Gastrocnemius medialis (tissue), 4 donors: ENCODE measurements around the gene GPX3. TPM values are rescaled to one million over a fixed set of nuclear protein-coding genes. Genes with fewer than 3 reads are reported as not detected.
A peak's percentile ranks its signal among the peaks of the same experiment; 100 is the strongest.

Experiments
- ATAC-seq, 2 donors: fragments of 150-250 bp; one replicate each; pipeline ENCODE4 v1.9.1; 2016
- DNase-seq, 2 donors: peaks; one replicate each; pipeline ENCODE4 v3.0.0-alpha.2; 2019
- H3K27ac ChIP-seq, 4 donors: fragments of 200-600 bp; sonication (generic); 1 replicate in 1 of 4; 2 replicates in 3 of 4; pipeline ENCODE4 v1.5.1; 2016 to 2018; ENCODE audit warnings: mild to moderate bottlenecking in 2 of 4, moderate library complexity in 1 of 4
- H3K27me3 ChIP-seq, 3 donors: fragments of 200-600 bp; sonication (generic) in 2 of 3; 1 replicate in 1 of 3; 2 replicates in 2 of 3; pipeline versions ENCODE4 v1.5.1 to v1.6.0; 2016 to 2019; ENCODE audit warnings: mild to moderate bottlenecking in 1 of 3, moderate library complexity in 1 of 3
- H3K36me3 ChIP-seq, 2 donors: fragments of 200-600 bp; sonication (generic) in 1 of 2; one replicate each; pipeline ENCODE4 v1.5.1; 2017 to 2018
- H3K4me1 ChIP-seq, 2 donors: fragments of 200-600 bp; sonication (generic) in 1 of 2; one replicate each; pipeline ENCODE4 v1.5.1; 2016 to 2017; ENCODE audit warnings: mild to moderate bottlenecking in 2 of 2
- H3K4me3 ChIP-seq, 4 donors: fragments of 200-600 bp; sonication (generic) in 3 of 4; 1 replicate in 1 of 4; 2 replicates in 3 of 4; pipeline ENCODE4 v1.5.1; 2016 to 2019; ENCODE audit warnings: mild to moderate bottlenecking in 2 of 4
- H3K9me3 ChIP-seq, 3 donors: fragments of 200-600 bp; sonication (generic) in 2 of 3; 1 replicate in 1 of 3; 2 replicates in 2 of 3; pipeline ENCODE4 v1.5.1; 2016 to 2019
- CTCF ChIP-seq, 5 experiments: fragments of 450-650 bp in 3 of 5; fragments of 200-600 bp in 2 of 5; sonication (generic) in 2 of 5; IDR thresholded peaks in 4 of 5; conservative IDR thresholded peaks in 1 of 5; 1 replicate in 4 of 5; 2 replicates in 1 of 5; pipeline ENCODE4 v1.5.1; 2016 to 2019; ENCODE audit warnings: antibody characterized with exemption in 5 of 5, mild to moderate bottlenecking in 3 of 5, moderate library complexity in 3 of 5
- POLR2A ChIP-seq, 2 donors: fragments of 450-650 bp; IDR thresholded peaks; one replicate each; pipeline ENCODE4 v1.6.1; 2017; ENCODE audit warnings: antibody characterized with exemption in 2 of 2, mild to moderate bottlenecking in 2 of 2, moderate library complexity in 2 of 2
- in situ Hi-C, 4 donors: fragments of 200-750 bp; cut with MboI; loops; one replicate each; pipeline versions ENCODE4 v1.15.0 to v1.8.0; 2017; ENCODE audit warnings: low sequenced_read_pairs in 4 of 4
- intact Hi-C: fragments of 100-400 bp; cut with DNase I; formaldehyde crosslinking; loops from one replicate; pipeline ENCODE4 v1.15.1; 2023; ENCODE audit warnings: low total_unique reads
- total RNA-seq, 4 donors: library from RNA; depleted of rRNA; stranded (reverse); fragments of >200 nt; gene quantifications; one replicate each; pipeline versions ENCODE4 v1.1.0 to v1.2.3, GENCODE V29; 2016

Gene GPX3
- total RNA-seq, 4 donors from 2014 or later = 504 to 1,227 (median 655) TPM

- ATAC-seq (no peak), DNase-seq (no peak)
- intact Hi-C loops (no loop called here), in situ Hi-C loops (loop anchor here in 2 of 4 donors (5.0 to 10.0 kb wide), 2 partner anchors 40 to 87 kb away; no protein-coding TSS in a partner anchor)
- Histone ChIP-seq H3K36me3 (no peaks in the 10 kb centered on the region), H3K9me3 (no peaks in the 10 kb centered on the region), H3K4me3 (no peak overlapping the region), H3K27me3 (no peaks in the 10 kb centered on the region), H3K4me1 (peaks cover 34% of the 10 kb centered on the region in 2 donors), H3K27ac (peak overlapping the region; percentile 69 to 82 (median 78))
- TF ChIP-seq CTCF (IDR thresholded peaks at IDR 0.05 in 4 of 5, conservative IDR thresholded peaks at IDR 0.05 in 1 of 5) (no peak), POLR2A (IDR thresholded peaks at IDR 0.05) (no peak)
Measured at GRCh38 chr5:151007430-151008209, 12.8 kb upstream of the GPX3 start.

GRCh38 chr5:151008210-151008491 is 12.2 kb upstream of the GPX3 start:
- DNase-seq = no peak

GRCh38 chr5:151008906-151009305 is 11.5 kb upstream of the GPX3 start:
- Histone ChIP-seq H3K27me3 (no peaks in the 10 kb centered on the region), H3K36me3 (no peaks in the 10 kb centered on the region), H3K9me3 (no peaks in the 10 kb centered on the region), H3K27ac (no peak overlapping the region), H3K4me1 (peaks cover 34% of the 10 kb centered on the region in 2 donors), H3K4me3 (no peak overlapping the region)
- ATAC-seq (no peak), DNase-seq (no peak)
- no peak for TF ChIP-seq POLR2A (IDR thresholded peaks at IDR 0.05)
- no peak for TF ChIP-seq CTCF (IDR thresholded peaks at IDR 0.05 in 4 of 5, conservative IDR thresholded peaks at IDR 0.05 in 1 of 5)
- intact Hi-C loops = no loop called here
- in situ Hi-C loops = loop anchor here in 2 of 4 donors (5.0 to 10.0 kb wide), 2 partner anchors 38 to 86 kb away; no protein-coding TSS in a partner anchor

More at GRCh38 chr5:151008210-151008491, 12.2 kb upstream of the GPX3 start:
- no peaks in the 10 kb centered on the region for H3K9me3 ChIP-seq
- intact Hi-C loops (no loop called here), in situ Hi-C loops (loop anchor here in 2 of 4 donors (5.0 to 10.0 kb wide), 2 partner anchors 39 to 87 kb away; no protein-coding TSS in a partner anchor)
- no peak overlapping the region for H3K4me3 ChIP-seq
- H3K27ac ChIP-seq = peak overlapping the region in 3 of 4 donors; percentile 12 to 78 (median 69)
- TF ChIP-seq CTCF (IDR thresholded peaks at IDR 0.05 in 4 of 5, conservative IDR thresholded peaks at IDR 0.05 in 1 of 5) (no peak), POLR2A (IDR thresholded peaks at IDR 0.05) (no peak)
- no peaks in the 10 kb centered on the region for H3K36me3 ChIP-seq
- ATAC-seq = no peak
- peaks cover 34% of the 10 kb centered on the region in 2 donors for H3K4me1 ChIP-seq
- no peaks in the 10 kb centered on the region for H3K27me3 ChIP-seq

GRCh38 chr5:151012862-151013261 is 7.5 kb upstream of the GPX3 start:
- TF ChIP-seq POLR2A (IDR thresholded peaks at IDR 0.05) (no peak), CTCF (IDR thresholded peaks at IDR 0.05 in 4 of 5, conservative IDR thresholded peaks at IDR 0.05 in 1 of 5) (no peak)
- Histone ChIP-seq H3K4me3 (no peak overlapping the region), H3K9me3 (no peaks in the 10 kb centered on the region), H3K4me1 (peaks cover 0 to 5% of the 10 kb centered on the region in 2 donors), H3K36me3 (no peaks in the 10 kb centered on the region), H3K27ac (no peak overlapping the region), H3K27me3 (no peaks in the 10 kb centered on the region)
- DNase-seq = no peak
- intact Hi-C loops = no loop called here
- in situ Hi-C loops = no loop called here
- ATAC-seq = no peak
